ENCODE results near the gene MORN1.

Gene MORN1

DNA sequence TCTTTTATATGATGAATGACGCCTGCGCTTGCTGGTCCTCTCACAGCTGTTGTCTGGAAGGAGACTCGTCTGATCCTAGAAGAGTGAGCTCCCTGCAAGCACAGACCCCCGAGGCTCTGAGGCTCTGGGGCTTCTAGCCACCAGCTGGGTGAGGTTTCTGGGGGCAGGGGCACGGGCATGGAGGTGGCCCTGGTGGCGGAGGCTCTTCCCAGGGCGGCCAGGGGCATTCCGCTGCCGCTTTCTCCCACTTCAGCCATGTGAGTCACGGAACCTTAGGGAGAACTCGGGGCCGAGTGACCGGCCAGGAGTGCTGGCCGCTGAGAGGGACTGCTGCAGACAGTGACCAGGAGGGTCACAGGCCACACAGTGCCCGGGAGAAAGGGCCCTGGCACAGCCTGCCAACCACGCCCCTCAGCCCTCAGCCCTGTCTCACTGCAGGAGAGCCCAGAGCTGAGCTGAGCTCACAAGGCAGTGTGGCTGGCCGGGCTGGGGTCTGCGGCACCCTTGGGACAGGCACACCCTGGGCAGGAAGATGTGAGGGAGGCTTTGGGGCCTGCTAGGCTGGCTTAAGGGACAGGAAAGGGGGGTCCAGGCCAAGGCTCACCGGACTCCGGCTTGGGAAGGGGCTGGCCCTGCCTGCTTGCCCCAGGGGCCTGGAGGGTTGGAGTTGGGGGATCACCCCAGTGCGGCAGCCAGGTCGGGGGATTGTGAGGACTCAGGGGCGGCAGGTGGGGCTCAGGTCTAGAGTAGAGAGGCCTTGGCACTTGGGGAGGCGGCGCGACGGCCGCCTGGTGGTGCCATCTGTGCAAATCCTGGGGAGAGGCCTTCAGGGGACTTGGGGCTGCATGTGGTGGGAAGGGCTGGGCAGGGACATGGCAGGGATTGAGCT, 35.7 kb downstream of the MORN1 start:
- peaks cover 15% of the 10 kb centered on the region for H3K4me1 Mint-ChIP-seq (ENCODE audit: low read depth)

DNA sequence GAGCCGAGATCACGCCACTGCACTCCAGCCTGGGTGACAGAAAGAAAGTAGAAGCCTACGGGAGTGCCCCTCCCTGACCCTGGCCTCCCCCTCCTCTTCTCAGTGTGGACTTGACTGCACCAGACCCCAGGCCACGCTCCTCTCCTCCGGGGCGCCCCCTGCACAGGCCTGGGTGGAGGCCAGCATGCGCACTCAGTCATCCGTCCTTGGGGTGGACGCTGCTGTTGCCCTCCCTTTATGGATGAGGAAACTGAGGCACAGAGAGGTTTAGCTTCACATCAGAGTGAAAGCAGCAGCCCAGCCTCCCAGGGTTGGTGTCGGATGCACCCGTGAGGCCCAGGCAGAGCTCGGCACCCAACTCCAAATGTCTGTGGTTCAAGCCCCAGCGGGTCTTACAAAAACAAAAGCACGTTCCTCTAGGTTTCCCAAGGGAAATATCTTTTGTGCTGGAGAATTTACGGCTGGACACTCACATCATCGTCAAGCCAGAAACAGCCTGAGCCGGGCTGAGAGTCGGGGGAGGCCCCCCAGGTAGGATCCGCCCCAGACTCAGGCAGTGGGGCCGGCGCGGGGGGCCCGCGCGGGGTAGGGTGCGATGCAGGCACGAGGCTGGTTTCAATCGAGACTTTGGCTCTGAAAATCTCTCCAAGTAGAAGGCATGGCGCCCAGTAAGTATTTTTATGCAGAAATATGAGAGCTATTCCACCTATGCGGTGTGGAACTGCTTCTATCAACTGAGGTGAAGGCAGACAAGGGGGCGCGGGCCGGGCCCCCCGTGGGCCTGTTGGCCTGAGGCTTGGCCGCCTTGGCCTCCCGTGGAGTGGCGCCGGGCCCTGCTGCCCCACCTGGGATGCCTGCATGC, 36.6 kb downstream of the MORN1 start:
- peaks cover 8% of the 10 kb centered on the region for H3K27me3 Mint-ChIP-seq

More for the DNA sequence above, 35.7 kb downstream of the MORN1 start:
- intact Hi-C loops (cut with micrococcal nuclease) = no loop called here
- Mint-ChIP-seq H3K9me3 (no peaks in the 10 kb centered on the region), H3K27me3 (peaks cover 10% of the 10 kb centered on the region), H3K27ac (no peak overlapping the region), H3K36me3 (ENCODE audit: low read depth) (no peaks in the 10 kb centered on the region), H3K4me3 (no peak overlapping the region)

DNA sequence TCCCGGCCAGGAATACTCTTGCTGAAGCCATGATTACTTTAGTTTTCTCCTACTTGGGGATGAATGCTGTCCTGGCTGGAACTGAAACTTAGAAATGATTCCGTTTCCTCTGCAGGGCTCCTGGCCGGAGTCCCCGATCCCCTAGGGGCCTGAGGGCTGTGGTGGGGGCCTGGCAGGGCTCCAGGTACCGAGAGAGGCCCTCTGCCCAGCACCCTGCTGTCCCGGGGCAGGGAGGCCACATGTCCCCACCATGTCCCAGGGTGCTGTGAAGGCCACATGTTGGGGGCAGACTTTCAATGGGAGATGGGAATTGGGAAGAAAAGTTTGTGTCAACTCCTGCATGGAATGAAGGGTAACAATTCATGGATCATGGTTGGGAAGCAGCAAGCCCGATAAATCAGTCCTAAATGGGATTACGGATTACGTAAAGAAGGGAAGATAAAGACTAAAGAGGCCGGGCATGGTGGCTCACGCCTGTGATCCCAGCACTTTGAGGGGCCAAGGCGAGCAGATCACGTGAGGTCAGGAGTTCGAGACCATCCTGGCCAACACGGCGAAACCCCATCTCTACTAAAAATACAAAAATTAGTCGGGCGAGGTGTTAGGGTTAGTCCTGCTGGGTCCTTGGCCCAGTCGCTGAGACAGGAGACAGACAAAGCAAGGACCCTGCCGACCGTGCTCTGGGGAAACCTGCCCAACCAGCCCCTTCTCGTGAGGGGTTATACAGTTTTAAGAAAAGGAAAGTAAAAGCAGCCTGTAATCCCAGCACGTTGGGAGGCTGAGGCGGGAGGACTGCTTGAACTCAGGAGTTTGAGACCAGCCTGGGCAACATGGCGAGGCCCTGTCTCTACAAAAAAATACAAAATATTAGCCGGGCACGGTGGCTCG, 37.6 kb downstream of the MORN1 start:
- no peak overlapping the region for H3K4me3 Mint-ChIP-seq
- no peaks in the 10 kb centered on the region for H3K36me3 Mint-ChIP-seq (ENCODE audit: low read depth)
- no peaks in the 10 kb centered on the region for H3K4me1 Mint-ChIP-seq (ENCODE audit: low read depth)
- peaks cover 8% of the 10 kb centered on the region for H3K27me3 Mint-ChIP-seq
- intact Hi-C loops (cut with micrococcal nuclease) = no loop called here
- no peak overlapping the region for H3K27ac Mint-ChIP-seq
- no peaks in the 10 kb centered on the region for H3K9me3 Mint-ChIP-seq

More for the DNA sequence above, 36.6 kb downstream of the MORN1 start:
- intact Hi-C loops (cut with micrococcal nuclease) = no loop called here
- no peaks in the 10 kb centered on the region for H3K9me3 Mint-ChIP-seq
- H3K36me3 Mint-ChIP-seq (ENCODE audit: low read depth) = no peaks in the 10 kb centered on the region
- H3K27ac Mint-ChIP-seq = no peak overlapping the region
- H3K4me1 Mint-ChIP-seq (ENCODE audit: low read depth) = peaks cover 7% of the 10 kb centered on the region
- H3K4me3 Mint-ChIP-seq = no peak overlapping the region

DNA sequence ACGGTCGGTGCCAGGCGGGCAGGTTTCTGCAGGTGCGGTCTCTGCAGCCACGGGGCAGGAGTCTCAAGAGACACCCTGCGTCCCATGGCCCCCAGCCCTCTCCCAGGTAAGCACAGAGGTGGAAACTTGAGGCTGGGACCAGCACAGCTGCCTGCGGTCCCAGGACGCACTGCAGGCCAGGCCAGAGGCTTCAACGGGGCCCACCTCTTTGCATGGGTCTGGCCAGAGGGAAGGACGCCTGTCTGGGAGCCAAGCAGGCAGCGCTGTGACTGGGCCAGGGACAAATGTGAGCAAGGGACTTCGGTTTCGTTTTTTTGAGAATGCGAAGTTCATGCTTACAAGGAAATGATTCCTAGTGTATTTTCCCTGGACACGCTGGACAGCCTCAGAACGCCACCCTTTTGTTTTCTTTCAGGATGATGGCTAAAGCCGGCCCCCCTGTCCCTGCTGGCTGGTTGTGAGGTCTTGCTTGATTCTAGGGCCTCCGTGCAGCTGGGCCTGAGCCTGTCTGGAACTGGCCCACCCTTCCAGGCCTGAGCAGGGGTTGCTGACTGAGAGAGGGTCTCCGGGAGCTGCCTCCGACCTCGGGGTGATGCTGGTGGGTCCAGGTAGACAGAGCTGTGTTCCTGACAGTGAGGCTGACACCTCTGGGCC, 38.3 kb downstream of the MORN1 start:
- Mint-ChIP-seq H3K27me3 (peaks cover 8% of the 10 kb centered on the region), H3K4me3 (no peak overlapping the region), H3K4me1 (ENCODE audit: low read depth) (no peaks in the 10 kb centered on the region), H3K36me3 (ENCODE audit: low read depth) (no peaks in the 10 kb centered on the region), H3K27ac (no peak overlapping the region), H3K9me3 (no peaks in the 10 kb centered on the region)
- intact Hi-C loops (cut with micrococcal nuclease) = no loop called here

DNA sequence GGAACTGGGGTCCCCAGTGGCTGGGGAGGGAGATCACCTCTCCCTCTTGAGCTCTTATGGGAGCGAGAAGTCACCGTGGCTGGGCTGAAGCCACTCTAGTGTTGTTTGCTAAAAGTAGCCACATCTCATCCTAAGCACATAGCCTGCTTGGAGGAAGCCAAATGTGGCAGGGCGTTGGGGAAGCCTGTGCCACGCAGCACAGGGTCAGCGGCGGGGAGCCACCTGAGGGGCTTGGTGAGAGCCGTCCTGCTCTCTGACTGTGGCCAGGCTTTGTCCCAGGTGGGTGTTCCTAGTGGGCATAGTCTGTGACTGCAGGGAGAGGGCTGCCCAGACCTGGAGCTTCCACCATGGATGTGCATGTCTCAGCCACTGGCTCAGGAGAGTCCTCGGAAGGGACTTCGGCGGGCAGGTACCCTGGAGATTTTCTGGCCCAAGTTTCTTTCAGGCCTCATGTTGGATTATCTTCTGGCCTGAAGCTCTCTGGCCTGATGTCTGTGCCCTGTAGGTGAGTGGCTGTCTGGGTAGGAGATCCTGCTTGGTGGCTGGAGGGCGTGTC, 38.9 kb downstream of the MORN1 start:
- Mint-ChIP-seq H3K4me1 (ENCODE audit: low read depth) (no peaks in the 10 kb centered on the region), H3K27ac (no peak overlapping the region), H3K36me3 (ENCODE audit: low read depth) (no peaks in the 10 kb centered on the region), H3K27me3 (peaks cover 8% of the 10 kb centered on the region), H3K4me3 (no peak overlapping the region), H3K9me3 (no peaks in the 10 kb centered on the region)
- intact Hi-C loops (cut with micrococcal nuclease) = no loop called here

DNA sequence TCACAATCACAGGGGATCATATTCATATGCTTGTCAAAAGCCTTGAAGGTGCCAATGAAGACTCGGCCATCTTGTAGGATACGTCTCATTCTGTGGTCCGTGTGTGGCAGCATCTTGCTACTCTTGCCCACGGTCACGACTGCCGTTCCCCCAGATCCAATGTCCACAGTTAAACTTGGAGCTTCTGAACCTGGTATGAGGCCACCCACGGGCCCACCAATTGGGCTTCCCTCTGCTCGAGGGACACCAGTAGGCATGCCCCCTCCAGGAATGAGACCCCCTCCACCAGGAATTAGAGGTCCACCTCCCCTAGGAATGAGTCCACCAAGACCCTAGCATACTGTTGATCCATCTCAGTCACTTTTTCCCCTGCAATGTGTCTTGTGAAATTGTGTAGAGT, 39.6 kb downstream of the MORN1 start:
- intact Hi-C loops (cut with micrococcal nuclease) = no loop called here
- no peak overlapping the region for H3K4me3 Mint-ChIP-seq
- H3K9me3 Mint-ChIP-seq = no peaks in the 10 kb centered on the region
- no peak overlapping the region for H3K27ac Mint-ChIP-seq
- H3K36me3 Mint-ChIP-seq (ENCODE audit: low read depth) = no peaks in the 10 kb centered on the region
- peaks cover 8% of the 10 kb centered on the region for H3K27me3 Mint-ChIP-seq
- H3K4me1 Mint-ChIP-seq (ENCODE audit: low read depth) = no peaks in the 10 kb centered on the region

DNA sequence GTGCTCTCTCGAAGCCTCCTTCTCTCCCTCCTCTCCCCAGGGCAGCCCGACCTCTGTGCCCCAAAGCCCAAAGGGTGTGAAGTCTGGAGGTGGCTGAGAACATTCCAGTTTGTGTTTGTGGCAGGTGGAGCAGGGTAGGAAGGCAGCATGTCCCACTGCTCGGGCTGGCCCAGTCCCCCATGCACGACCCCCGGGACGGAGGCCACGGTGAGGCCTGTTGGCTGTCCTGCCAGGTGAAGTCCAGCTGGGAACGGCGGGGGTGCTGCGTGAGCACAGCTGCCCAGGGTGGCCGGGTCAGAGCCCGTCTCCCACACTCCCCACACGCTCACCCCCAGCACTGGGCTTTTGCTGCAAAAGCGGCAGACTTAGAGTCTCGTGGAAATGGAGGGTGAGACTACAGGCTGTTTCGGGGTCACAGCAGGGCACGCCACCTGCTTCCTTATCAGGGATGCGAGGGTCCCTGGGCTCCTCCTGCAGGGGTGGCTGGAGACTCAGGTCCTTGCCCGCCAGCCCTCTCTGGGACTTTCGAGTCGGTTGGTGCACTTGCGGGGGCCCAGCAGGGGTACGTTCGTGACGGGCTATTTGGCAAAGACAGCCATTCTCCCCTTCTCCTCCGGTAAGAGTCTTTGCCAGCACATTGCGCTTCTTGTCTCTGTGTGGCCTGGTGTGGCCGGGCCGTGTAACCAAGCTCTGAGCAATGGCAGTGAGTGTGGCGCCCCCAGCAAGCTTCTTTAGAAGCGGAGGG, 40.3 kb downstream of the MORN1 start:
- H3K27ac Mint-ChIP-seq = no peak overlapping the region
- intact Hi-C loops (cut with micrococcal nuclease) = no loop called here
- H3K9me3 Mint-ChIP-seq = no peaks in the 10 kb centered on the region
- no peak overlapping the region for H3K4me3 Mint-ChIP-seq
- H3K27me3 Mint-ChIP-seq = peaks cover 8% of the 10 kb centered on the region
- H3K36me3 Mint-ChIP-seq (ENCODE audit: low read depth) = no peaks in the 10 kb centered on the region
- no peaks in the 10 kb centered on the region for H3K4me1 Mint-ChIP-seq (ENCODE audit: low read depth)

DNA sequence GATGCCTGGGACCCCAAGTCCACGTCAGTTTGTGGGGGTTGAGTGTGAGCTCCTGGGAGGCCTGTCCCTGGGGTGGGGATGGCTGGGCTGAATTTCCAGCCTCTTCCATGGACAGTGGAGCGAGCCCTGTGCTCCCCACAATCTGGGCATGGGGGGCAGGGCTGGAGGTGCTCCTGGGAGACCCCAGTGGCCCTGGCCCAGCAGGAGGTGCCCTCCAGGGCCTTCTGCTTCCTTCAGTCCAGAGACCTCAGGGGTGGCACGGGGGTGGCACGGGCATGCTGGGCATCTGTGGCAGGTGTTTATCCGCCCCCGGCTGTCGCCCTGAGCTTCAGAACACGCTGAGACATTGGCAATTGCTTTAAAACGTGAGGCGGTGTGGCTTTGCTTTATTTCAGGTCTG, 40.9 kb downstream of the MORN1 start:
- Mint-ChIP-seq H3K4me3 (no peak overlapping the region), H3K4me1 (ENCODE audit: low read depth) (no peaks in the 10 kb centered on the region)

DNA sequence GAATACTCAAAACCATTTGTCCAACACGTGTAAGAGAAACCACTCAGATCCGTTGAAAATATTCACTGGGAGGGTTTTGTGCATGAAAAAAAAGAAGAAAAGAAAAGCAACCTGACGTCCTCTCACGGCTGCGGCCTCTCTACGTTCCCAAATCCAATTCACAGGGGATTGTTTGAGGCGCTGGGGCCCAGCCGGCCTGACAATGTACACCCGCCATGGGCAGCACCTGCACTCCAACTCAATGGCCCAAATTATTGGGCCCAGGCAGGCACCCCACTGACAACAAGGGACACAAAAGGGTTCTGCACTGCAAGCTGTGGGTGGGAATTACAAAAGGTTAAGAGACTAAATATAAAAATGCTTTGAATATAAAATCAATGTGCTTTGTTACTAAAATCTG, 41.5 kb downstream of the MORN1 start:
- Mint-ChIP-seq H3K4me1 (ENCODE audit: low read depth) (no peaks in the 10 kb centered on the region), H3K4me3 (no peak overlapping the region), H3K36me3 (ENCODE audit: low read depth) (no peaks in the 10 kb centered on the region), H3K9me3 (no peaks in the 10 kb centered on the region), H3K27ac (no peak overlapping the region), H3K27me3 (peaks cover 8% of the 10 kb centered on the region)
- intact Hi-C loops (cut with micrococcal nuclease) = no loop called here

More for the DNA sequence above, 40.9 kb downstream of the MORN1 start:
- no peaks in the 10 kb centered on the region for H3K36me3 Mint-ChIP-seq (ENCODE audit: low read depth)
- no peak overlapping the region for H3K27ac Mint-ChIP-seq
- H3K27me3 Mint-ChIP-seq = peaks cover 8% of the 10 kb centered on the region
- no peaks in the 10 kb centered on the region for H3K9me3 Mint-ChIP-seq
- intact Hi-C loops (cut with micrococcal nuclease) = no loop called here

DNA sequence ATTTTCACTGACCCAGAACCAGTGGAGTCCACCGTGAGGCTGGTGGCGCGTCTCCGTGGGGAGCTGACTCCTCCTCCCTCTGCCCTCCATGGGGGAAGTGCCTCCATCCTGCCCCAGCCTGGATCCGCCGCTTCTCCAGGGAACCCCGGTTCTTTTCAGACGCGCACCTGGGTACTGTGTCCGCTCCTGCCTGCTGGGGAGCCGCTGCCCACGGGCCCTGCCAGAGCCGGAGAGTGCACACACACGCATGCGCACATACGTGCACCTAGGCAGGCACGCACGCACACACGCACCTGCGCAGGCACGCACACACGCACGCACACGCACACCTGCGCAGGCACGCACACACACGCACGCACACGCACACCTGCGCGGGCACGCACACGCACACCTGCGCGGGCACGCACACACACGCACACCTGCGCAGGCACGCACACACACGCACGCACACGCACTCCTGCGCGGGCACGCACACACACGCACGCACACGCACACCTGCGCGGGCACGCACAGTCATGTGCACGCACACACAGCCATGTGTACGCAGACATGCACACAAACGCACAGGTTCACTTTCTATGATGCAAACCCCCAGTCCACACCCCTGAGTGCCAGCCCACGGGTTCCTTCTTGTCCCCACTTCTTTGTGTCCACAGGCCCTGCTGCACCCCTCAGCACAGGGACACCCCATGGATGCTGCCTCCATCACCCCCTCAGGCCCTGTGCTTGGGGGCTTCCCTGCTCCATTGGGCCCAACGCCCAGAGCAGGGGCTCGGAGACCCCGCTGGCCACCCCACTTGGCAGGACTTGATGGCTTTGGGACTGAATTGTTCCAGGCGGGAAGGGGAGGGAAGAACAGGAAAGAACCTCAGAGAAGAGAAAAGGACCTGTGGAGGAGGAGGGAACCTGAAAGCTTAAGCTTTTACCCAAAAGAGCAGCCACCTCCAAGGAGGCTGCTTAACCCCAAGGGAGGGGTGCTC, 42.7 kb downstream of the MORN1 start:
- intact Hi-C loops (cut with micrococcal nuclease) = no loop called here
- H3K36me3 Mint-ChIP-seq (ENCODE audit: low read depth) = no peaks in the 10 kb centered on the region
- H3K27me3 Mint-ChIP-seq = peaks cover 8% of the 10 kb centered on the region
- H3K27ac Mint-ChIP-seq = no peak overlapping the region
- no peaks in the 10 kb centered on the region for H3K9me3 Mint-ChIP-seq
- H3K4me1 Mint-ChIP-seq (ENCODE audit: low read depth) = no peaks in the 10 kb centered on the region
- H3K4me3 Mint-ChIP-seq = no peak overlapping the region

DNA sequence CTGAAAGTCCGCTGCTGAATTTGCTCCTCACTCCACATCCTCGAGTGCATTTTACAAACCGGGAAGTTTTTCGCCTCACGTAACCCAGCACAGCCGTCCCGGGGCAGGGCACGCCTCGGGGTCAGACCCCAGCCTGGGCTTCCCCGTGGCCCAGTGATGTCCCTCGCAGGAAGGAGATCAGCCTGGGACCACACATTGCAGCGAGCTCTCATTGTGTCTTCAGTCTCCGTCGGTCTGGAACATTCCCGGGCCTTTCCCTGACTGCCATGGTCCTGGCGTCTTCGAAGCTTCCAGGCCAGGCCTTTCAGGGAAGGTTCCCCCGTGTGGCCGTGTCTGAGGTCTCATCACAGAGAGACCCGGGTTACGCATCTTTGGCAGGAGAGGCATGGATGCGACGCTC, 43.5 kb downstream of the MORN1 start:
- H3K9me3 Mint-ChIP-seq = no peaks in the 10 kb centered on the region
- H3K4me1 Mint-ChIP-seq (ENCODE audit: low read depth) = no peaks in the 10 kb centered on the region
- no peaks in the 10 kb centered on the region for H3K36me3 Mint-ChIP-seq (ENCODE audit: low read depth)
- intact Hi-C loops (cut with micrococcal nuclease) = no loop called here
- H3K27me3 Mint-ChIP-seq = peaks cover 8% of the 10 kb centered on the region
- H3K4me3 Mint-ChIP-seq = no peak overlapping the region
- no peak overlapping the region for H3K27ac Mint-ChIP-seq

DNA sequence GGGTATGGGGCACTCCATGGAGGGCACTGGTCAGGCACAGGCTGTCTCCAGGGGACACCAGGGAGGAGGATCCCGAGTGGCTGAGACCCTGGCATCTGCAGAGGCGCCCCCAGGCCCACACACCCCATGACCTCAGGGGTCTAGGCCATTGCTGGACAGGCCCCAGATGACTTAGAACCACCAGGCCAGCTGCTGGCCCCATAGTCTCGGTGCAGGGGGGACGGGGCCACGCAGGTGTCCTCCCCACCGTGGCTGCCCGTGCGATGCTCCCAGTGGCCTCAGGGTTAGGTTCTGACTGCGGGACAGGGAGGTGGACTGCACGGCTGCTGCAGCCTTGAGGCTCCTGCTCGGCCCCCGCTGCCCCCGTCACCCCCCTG, 44.0 kb downstream of the MORN1 start:
- no peaks in the 10 kb centered on the region for H3K4me1 Mint-ChIP-seq (ENCODE audit: low read depth)
- no peaks in the 10 kb centered on the region for H3K9me3 Mint-ChIP-seq
- H3K4me3 Mint-ChIP-seq = no peak overlapping the region
- peaks cover 6% of the 10 kb centered on the region for H3K27me3 Mint-ChIP-seq
- no peak overlapping the region for H3K27ac Mint-ChIP-seq
- H3K36me3 Mint-ChIP-seq (ENCODE audit: low read depth) = no peaks in the 10 kb centered on the region
- intact Hi-C loops (cut with micrococcal nuclease) = no loop called here
